Measurements from ENCODE around the gene NPHP1.
"Not testable (repeated sequence)": the region's sequence is repeated elsewhere in the genome, so short reads cannot be mapped to it uniquely, and the experiment has no call there.

DNA sequence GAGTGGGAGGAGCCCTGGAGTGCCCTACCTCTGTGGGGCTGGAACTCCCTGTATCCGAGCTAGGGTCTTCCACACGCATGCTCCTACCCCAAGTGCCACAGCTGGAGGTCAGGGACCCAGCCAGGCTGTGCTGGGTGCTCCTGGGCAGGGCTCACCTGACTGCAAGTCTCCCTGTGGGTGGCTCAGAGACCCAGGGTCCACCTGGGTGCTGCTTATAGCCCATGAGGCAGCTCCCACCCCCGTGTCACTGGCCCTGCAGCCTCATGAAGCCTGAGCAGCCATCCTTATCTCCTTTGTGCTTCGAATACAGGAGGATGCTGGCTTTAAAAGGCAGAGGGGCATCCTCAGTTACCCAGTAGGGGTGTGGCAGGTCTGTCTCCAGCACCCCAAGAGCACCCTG lies 103.9 kb downstream of the NPHP1 start:
- TF ChIP-seq, protein P1, sequence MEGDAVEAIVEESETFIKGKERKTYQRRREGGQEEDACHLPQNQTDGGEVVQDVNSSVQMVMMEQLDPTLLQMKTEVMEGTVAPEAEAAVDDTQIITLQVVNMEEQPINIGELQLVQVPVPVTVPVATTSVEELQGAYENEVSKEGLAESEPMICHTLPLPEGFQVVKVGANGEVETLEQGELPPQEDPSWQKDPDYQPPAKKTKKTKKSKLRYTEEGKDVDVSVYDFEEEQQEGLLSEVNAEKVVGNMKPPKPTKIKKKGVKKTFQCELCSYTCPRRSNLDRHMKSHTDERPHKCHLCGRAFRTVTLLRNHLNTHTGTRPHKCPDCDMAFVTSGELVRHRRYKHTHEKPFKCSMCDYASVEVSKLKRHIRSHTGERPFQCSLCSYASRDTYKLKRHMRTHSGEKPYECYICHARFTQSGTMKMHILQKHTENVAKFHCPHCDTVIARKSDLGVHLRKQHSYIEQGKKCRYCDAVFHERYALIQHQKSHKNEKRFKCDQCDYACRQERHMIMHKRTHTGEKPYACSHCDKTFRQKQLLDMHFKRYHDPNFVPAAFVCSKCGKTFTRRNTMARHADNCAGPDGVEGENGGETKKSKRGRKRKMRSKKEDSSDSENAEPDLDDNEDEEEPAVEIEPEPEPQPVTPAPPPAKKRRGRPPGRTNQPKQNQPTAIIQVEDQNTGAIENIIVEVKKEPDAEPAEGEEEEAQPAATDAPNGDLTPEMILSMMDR (conservative IDR thresholded peaks at IDR 0.05 in 1 of 2, IDR thresholded peaks at IDR 0.05 in 1 of 2; ENCODE audit: extremely low read depth in 1 of 2, insufficient read depth in 1 of 2, low read depth in 1 of 2, low read length in 2 of 2), result not testable (repeated sequence)
- TF ChIP-seq EZH2 (IDR thresholded peaks at IDR 0.05; ENCODE audit: borderline replicate concordance, low read length), result not testable (repeated sequence)
